ENCODE measurements around the gene TRIP13. TPM values are rescaled to one million over a fixed set of nuclear protein-coding genes. Genes with fewer than 3 reads are reported as not detected.

TRIP13 gene
- total and polyA plus RNA-seq, 3 donors from 2014 or later = 34.3 to 71.6 (median 49.1) TPM

DNA sequence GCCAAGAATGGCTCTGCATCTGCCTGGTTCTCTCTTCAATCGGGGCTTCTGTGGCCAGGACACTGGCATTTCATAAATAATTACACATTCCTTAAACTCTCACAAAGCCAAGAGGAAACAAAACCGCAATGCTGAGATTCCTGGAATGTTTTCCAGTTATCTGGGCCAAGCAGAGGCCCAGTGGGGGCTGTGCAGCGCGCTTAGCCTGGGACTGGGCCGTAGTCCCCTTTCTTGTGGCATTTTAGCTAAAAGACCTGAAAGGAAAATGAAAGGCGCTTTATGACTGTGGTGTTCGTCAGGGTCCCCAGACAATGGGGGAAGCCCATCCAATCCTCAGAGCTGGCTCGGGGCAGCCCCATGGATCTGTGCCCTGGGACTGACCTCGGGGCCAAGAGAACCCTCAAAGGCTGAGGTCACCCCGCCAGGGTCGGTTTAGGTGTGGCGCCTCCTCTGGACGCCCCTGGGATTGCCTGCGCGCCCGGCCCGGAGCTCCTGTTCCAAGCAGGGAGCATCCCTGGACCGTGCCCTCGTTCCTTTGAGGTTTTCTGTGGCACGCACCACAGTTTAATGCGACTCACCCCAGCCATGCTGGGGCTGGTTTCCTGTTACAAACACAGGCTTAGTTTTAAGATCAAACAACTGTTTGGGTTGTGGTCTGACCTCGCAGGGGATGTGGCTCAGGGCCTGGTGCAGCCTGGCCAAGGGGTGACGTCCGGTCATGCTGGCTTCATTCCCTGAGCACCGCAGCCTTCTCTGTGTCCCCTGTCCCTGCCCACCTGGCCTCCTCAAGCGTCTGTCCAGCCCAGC is 64.5 kb downstream of the TRIP13 start:
- WGBS, 2 donors = 54 to 60% methylated on average over 14 to 26 of the region's 26 CpGs
- intact Hi-C loops (cut with DNase I; ENCODE audit: low total_unique reads) = no loop called here
- H3K27ac ChIP-seq = no peak overlapping the region

DNA sequence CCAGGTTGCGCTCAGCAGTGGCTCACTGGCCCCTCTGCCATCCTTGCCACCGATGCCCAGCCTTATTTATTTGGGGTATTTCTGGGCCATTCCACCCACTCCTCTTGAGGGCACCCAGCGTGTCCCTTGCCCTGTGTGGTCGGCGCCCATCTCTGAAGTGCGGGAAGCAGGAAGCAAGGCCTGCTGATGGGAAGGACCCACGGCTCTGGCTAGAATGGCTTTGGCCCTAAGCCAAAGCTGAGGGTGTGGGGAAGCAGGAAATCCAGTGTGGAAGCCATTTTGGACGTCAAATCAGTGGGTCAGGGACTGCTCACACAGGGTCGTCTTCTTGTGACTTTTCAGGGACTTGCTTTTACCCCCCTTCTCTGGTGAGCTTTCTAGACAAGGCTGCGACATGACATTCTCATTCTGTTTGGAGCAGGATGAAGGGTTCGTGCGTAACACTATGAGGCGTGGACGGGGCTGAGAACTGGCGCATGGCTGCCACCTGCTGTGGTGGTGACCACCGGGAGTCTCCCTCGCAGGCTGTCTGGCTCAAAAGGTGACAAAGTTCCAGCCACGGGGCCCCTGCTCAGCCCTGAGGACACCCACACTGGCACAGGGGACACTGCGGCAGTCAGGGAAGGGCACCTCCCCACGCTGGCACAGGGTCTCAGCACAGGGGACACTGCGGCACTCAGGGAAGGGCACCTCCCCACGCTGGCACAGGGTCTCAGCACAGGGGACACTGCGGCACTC is 65.2 kb downstream of the TRIP13 start:
- H3K36me3 ChIP-seq (ENCODE audit: low read depth, missing control alignments) = no peaks in the 10 kb centered on the region
- intact Hi-C loops (cut with DNase I; ENCODE audit: low total_unique reads) = no loop called here
- DNase-seq = no peak
- no peaks in the 10 kb centered on the region for H3K27me3 ChIP-seq
- 75 to 84% methylated on average over 15 to 23 of the region's 23 CpGs for WGBS, 2 donors
- H3K4me3 ChIP-seq = no peak overlapping the region
- H3K4me1 ChIP-seq = peaks cover 10% of the 10 kb centered on the region
- no peaks in the 10 kb centered on the region for H3K9me3 ChIP-seq
- H3K27ac ChIP-seq = no peak overlapping the region
- TF ChIP-seq, protein P1, sequence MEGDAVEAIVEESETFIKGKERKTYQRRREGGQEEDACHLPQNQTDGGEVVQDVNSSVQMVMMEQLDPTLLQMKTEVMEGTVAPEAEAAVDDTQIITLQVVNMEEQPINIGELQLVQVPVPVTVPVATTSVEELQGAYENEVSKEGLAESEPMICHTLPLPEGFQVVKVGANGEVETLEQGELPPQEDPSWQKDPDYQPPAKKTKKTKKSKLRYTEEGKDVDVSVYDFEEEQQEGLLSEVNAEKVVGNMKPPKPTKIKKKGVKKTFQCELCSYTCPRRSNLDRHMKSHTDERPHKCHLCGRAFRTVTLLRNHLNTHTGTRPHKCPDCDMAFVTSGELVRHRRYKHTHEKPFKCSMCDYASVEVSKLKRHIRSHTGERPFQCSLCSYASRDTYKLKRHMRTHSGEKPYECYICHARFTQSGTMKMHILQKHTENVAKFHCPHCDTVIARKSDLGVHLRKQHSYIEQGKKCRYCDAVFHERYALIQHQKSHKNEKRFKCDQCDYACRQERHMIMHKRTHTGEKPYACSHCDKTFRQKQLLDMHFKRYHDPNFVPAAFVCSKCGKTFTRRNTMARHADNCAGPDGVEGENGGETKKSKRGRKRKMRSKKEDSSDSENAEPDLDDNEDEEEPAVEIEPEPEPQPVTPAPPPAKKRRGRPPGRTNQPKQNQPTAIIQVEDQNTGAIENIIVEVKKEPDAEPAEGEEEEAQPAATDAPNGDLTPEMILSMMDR (IDR thresholded peaks at IDR 0.05) = no peak
- TF ChIP-seq POLR2A (IDR thresholded peaks at IDR 0.05) = no peak

More for the DNA sequence above, 64.5 kb downstream of the TRIP13 start:
- no peaks in the 10 kb centered on the region for H3K36me3 ChIP-seq (ENCODE audit: low read depth, missing control alignments)
- no peak for DNase-seq
- no peak overlapping the region for H3K4me3 ChIP-seq
- H3K9me3 ChIP-seq = no peaks in the 10 kb centered on the region
- no peak for TF ChIP-seq POLR2A (IDR thresholded peaks at IDR 0.05)
- TF ChIP-seq, protein P1 (IDR thresholded peaks at IDR 0.05) = no peak
- no peaks in the 10 kb centered on the region for H3K27me3 ChIP-seq
- H3K4me1 ChIP-seq = peaks cover 10% of the 10 kb centered on the region

DNA sequence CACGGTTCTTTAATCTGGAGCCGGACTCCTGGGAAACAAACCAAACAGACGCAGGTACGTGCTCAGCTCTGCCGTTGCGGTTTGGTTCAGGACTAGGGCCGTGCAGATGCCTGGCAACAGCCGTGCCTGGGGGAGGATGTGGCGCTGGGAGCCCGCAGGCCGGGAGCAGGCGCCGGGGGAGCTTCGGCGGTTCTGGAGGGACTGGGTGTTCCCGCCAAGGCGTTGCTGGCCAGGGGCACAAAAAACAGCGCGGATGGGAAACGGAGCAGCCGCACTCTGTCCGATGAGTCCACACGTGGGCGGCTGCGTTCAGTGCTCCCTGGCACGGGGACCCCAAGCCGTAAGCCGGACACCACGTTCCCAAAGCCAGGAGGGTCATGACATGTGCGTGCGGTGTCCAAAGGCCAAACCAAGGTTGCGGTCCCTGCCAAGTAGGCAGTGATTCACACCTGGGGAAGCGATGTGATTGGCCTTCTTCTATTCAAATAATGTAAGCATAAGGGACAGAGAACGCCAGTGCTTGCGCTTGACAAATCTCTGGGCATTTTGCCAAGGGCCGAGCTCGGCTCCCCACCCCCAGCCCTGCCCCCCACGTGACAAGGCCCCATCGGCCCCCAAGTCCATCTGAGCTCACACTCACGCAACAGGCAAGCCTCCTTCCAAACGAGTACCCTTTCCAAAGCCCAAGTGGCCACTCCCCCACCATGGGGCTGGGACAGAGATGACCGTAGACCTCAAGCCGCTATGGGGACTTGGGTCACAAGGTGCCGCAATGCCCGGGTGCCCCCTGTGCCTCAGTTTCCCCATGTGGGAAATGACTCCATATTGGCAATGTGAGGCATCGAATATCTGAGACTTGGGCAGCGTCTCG is 66.3 kb downstream of the TRIP13 start:
- Histone ChIP-seq H3K36me3 (ENCODE audit: low read depth, missing control alignments) (no peaks in the 10 kb centered on the region), H3K27ac (no peak overlapping the region), H3K9me3 (no peaks in the 10 kb centered on the region), H3K4me1 (peaks cover 14% of the 10 kb centered on the region), H3K27me3 (no peaks in the 10 kb centered on the region), H3K4me3 (no peak overlapping the region)
- TF ChIP-seq, protein P1 (IDR thresholded peaks at IDR 0.05) = no peak
- TF ChIP-seq POLR2A (IDR thresholded peaks at IDR 0.05) = no peak
- intact Hi-C loops (cut with DNase I; ENCODE audit: low total_unique reads) = no loop called here
- 63 to 71% methylated on average over 38 to 48 of the region's 48 CpGs for WGBS, 2 donors
- DNase-seq = peak; percentile 51

- no peak for DNase-seq
- H3K27me3 ChIP-seq = no peaks in the 10 kb centered on the region
- no peak overlapping the region for H3K27ac ChIP-seq
- H3K9me3 ChIP-seq = no peaks in the 10 kb centered on the region
- no peak overlapping the region for H3K4me3 ChIP-seq
- no peaks in the 10 kb centered on the region for H3K36me3 ChIP-seq (ENCODE audit: low read depth, missing control alignments)
- intact Hi-C loops (cut with DNase I; ENCODE audit: low total_unique reads) = no loop called here
- 89 to 91% methylated on average over 33 to 43 of the region's 47 CpGs for WGBS, 2 donors
- peaks cover 18% of the 10 kb centered on the region for H3K4me1 ChIP-seq
- no peak for TF ChIP-seq POLR2A (IDR thresholded peaks at IDR 0.05)
- TF ChIP-seq, protein P1 (IDR thresholded peaks at IDR 0.05) = no peak
These were observed 67.2 kb downstream of the TRIP13 start for GRCh38 chr5:959581-960531.

Data from testis (tissue), 3 donors.